SHP77 (cell line): ENCODE measurements around the gene ARHGEF28.

Experiments
- DNase-seq, 2 experiments: peaks; one replicate each; lab custom pipeline; 2025; lab: John Stamatoyannopoulos, UW

Gene ARHGEF28, protein sequence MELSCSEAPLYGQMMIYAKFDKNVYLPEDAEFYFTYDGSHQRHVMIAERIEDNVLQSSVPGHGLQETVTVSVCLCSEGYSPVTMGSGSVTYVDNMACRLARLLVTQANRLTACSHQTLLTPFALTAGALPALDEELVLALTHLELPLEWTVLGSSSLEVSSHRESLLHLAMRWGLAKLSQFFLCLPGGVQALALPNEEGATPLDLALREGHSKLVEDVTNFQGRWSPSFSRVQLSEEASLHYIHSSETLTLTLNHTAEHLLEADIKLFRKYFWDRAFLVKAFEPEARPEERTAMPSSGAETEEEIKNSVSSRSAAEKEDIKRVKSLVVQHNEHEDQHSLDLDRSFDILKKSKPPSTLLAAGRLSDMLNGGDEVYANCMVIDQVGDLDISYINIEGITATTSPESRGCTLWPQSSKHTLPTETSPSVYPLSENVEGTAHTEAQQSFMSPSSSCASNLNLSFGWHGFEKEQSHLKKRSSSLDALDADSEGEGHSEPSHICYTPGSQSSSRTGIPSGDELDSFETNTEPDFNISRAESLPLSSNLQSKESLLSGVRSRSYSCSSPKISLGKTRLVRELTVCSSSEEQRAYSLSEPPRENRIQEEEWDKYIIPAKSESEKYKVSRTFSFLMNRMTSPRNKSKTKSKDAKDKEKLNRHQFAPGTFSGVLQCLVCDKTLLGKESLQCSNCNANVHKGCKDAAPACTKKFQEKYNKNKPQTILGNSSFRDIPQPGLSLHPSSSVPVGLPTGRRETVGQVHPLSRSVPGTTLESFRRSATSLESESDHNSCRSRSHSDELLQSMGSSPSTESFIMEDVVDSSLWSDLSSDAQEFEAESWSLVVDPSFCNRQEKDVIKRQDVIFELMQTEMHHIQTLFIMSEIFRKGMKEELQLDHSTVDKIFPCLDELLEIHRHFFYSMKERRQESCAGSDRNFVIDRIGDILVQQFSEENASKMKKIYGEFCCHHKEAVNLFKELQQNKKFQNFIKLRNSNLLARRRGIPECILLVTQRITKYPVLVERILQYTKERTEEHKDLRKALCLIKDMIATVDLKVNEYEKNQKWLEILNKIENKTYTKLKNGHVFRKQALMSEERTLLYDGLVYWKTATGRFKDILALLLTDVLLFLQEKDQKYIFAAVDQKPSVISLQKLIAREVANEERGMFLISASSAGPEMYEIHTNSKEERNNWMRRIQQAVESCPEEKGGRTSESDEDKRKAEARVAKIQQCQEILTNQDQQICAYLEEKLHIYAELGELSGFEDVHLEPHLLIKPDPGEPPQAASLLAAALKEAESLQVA (N-terminal part only)

DNA sequence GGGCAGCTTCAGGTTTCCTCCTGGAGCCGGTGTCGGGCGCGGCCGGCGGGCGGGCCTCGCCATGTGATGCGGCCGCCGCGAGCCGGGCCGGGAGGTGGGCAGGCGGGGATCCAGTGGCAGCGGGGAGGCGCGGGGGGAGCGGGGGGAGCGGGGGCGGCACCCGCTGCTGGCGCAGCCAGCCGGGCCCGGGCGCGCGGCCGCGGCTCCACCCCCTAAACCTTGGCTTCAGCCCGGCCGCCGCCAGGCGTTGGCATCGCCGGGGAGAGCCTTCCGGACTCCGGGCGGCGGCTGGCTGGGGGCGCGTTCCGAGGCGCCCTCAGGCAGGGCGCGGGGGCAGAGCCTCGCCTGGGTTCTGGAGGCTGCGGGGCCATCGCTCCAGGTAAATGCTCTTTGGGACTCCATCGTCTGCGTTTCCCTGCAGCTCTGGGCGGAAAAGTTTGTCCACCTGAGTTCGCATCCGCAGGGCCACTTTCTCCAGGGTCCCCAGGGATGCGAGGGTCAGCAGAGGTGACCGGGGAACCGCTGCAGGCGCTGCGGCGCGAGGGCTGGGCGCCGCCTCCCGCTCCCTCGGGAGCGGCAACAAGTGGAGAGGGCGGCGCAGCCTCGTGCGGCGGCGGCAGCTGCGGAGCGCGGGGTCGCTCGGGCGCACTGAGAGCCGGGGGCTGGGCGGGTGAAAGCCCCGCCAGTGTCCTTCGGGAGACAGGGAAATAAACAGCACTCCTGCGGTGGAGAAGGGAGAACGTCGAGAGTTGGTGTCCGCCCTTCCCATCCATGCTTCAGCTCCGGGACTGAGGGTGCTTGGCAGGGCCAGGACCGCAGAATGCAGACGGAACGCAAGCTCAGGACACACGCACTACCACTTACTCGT lies at the start of gene ARHGEF28:
Gene ARHGEF28, plus strand, starts transcription at position 253 of the 868 bp plus-strand sequence. CDS start 58,656 bp downstream, outside the sequence.
- DNase-seq, result peak; percentile 47 to 77

- no peak for DNase-seq
These were observed 43.5 kb upstream of the ARHGEF28 start for GRCh38 chr5:73582285-73583145.

DNA sequence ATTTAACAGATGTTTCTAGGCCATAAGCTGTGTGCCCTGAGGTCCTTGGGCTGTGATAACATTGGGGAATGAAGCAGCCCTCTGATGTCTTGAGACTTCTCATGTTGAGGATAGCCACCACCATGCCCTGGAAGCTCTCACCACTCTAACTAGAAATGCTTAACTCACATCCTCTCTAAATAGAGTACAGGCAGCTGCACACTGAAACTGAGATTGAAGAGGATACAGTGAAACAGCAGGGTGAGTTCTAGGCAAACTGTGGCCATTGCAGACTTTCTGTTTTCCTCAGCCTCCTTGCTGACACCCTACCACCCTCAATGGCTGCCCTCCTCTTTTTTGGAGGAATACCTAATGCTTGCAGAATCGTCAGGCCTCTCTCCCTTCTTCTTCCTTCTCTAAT lies 38.1 kb upstream of the ARHGEF28 start:
- no peak for DNase-seq

DNA sequence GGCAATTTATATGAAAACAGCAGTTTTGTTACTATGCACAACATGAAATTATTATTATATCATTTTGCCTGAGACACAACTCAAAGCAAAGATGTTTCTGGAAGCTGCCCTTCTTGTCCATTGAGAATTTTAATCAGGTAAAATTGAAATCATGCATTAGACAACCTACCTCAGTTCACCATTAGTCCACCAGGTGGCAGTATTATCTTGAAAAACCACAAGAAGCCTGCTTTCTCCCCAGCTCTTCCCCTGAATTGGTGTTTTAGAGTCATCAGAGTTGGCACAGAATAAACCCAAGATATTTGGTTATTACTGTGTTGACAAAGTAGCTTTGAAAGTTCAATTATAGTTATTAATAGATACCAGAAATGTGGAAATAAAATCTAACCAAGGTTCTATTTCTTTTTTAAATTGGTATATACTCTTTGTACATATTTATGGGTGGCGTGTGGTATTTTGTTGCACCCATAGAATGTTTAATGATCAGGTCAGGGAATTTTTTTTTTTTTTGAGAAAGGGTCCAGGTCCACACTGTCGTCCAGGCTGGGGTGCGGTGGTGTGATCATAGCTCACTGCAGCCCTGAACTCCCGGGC lies 34.8 kb upstream of the ARHGEF28 start:
- DNase-seq, result peak; percentile 50 to 69

DNA sequence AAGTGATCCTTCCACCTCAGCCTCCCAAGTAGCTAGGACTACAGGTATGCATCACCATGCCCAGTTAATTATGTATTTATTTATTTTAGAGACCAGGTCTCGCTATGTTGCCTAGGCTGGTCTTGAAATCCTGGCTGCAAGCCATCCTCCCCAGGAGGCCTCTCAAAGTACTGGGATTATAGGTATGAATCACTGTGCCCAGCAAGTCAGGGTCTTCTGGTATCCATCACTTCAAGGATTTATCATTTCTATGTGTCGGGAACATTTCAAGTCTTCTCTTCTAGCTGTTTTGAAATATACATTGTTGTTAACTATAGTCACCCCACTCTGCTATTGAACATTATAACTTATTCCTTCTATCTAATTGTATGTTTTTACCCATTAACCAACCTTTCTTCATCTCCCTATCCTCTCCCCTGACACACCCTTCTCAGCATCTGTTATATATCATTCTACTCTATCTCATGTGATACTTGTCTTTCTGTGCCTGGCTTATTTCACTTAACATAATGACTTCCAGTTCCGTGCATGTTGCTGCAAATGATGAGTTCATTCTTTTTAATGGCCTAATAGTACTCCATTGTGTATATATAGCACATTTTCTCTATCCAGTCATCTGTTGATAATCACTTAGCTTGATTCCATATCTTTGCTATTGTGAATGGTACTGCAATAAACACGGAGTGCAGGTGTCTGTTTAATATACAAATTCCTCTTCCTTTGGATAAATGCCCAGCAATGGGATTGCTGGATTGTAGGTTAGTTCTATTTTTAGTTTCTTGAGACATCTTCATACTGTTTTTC lies 34.1 kb upstream of the ARHGEF28 start:
- DNase-seq, result no peak

DNA sequence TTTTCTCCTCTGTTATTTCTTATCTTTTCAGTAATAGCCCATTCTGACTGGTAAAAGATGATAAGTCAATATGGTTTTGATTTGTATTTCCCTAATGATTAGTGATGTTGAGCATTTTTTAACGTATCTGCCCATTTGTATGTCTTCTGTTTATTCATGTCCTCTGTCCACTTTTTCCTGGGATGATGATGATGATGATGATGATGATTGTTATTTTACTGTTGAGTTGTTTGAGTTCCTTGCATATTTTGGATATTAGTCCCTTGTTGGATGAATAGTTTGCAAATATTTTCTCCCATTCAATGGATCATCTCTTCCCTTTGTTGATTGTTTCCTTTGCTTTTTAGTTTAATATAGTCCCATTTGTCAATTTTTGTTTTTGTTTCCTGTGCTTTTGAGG lies 33.4 kb upstream of the ARHGEF28 start:
- no peak for DNase-seq

DNA sequence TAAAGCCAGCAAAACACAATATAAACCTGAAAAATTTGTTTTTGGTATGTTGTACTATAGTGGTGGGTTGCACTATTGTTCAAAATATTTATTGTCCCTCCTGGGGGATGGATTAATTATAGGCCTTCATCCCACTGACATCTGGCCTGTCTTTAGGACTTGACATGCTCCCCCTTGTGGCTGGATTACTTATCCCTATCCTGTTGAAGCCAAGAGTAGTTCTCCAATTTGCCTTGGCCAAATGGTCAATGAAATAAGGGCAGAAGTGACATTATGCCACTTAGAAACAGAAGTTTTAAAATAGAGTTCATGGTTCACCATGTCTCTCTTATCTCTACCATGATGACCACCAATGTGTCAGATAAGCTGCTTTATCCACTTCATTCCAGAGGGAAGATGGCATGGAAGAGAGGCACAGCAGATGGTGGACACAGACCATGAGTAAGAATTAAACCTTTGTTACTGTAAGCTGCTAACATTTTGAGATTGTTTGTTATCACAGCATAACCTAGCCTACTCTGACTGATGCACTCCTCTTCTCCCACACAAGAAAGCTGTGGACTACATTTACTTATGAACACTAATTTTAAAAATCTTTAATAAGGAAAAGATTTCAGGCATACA lies 29.2 kb upstream of the ARHGEF28 start:
- DNase-seq, result peak; percentile 48 to 75

DNA sequence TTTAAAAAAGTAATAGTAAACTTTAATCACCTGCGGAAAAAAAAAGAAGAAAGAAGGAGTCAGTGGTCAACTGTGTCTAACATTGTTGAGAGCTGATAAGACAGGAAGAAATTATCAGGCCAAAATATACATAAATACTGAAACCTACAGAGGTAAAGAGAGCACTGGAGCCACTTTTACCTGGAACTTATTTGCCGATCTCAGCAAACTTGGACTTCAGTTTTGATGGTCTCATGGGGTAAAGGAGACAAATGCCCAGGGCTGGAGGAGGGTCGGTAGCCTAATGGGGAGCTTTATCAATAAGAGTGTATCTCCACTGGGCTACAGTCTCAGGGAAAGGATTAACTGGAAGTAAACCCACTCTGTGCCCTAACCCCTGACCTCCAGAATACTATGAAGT lies 26.6 kb upstream of the ARHGEF28 start:
- no peak for DNase-seq

- DNase-seq, result no peak
These were observed 22.0 kb upstream of the ARHGEF28 start for GRCh38 chr5:73603998-73604397.

DNA sequence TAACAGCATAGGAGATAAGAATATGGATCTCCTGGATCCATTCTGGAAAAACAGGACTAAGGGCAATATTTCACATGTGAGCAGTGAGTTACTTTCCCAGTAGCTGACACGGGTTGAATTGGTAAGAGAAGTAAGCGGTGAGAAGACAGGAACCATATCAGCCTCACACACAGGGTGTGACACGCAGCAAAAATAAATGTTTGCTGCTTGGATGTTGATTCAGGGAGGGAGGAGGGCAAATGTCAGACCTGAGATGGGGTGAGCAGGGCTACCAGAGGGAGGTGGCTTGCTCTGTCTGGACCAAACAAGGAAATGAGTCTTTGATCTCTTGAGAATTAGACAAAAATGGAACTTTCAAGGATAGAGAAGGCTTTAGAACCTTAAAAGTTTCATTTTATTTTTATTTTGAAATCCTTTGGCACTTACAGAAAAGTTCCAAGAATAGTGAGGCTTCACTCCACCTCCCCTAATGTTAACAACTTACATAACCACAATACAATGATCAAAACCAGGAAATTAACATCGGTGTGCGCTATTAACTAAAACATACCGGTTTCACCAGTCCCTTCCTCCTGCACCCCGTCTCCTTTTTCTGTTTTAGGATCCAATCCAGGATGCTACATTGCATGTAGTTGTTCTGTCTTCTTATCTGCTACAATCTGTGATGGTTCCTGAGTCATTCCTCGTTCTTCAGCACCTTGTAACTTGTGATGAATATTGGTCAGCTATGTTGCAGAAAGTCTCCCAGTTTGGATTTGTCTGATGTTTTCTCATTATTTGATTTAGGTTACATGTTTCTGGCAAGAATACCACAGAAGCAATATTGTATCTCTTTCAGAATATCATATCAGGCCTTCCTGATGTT lies 20.5 kb upstream of the ARHGEF28 start:
- no peak for DNase-seq

DNA sequence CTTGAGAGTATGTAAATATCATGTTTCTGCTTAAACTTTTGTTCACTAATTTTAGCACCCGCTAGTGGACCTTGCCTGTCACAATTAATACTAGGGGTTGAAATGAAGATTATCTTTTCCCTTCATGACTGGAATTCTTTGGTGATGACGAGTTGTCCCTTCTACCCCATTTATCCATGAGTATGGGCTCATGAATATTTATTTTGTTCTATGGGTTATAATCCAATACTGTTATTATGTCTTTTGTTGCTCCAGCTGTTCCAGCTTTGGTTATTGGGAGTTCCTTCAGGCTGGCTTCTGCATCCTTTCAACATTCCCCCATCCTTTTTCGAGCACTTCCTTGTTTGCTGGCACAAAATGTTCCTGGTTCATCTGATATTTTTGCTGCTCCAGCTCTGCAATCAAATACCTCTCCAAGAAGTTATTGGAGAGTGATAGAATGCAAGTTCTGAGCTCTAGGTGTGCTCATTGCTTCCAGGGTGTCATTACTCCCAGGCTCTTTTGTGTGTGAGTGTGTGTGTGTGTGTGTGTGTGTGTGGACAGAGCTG lies 19.7 kb upstream of the ARHGEF28 start:
- DNase-seq, result no peak

- DNase-seq, result no peak
These were observed 18.8 kb upstream of the ARHGEF28 start for GRCh38 chr5:73607228-73607627.

GRCh38 chr5:73612799-73613198 lies 13.2 kb upstream of the ARHGEF28 start:
- DNase-seq, result no peak

DNA sequence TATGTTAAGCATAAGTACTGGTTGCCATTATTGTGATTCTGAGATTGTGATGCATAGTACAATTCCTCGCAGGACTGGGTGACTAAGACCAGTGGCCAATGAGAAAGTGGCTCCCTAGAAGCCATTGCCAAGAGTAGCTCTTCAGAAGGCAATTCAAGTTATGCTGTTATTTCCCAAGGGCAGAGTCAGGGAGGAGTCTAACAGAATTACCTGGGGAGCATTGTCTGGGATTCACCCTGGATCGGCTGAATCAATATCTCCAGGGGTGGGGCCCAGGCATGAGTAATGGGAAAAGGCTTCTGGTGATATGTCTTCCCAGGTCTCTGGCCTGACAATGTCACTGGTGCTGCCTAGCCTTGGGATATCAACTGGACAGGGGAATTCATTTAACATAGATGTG lies 10.9 kb upstream of the ARHGEF28 start:
- no peak for DNase-seq

GRCh38 chr5:73615947-73616346 lies 10.0 kb upstream of the ARHGEF28 start:
- DNase-seq, result no peak

GRCh38 chr5:73617510-73618279 lies 8.3 kb upstream of the ARHGEF28 start:
- no peak for DNase-seq
